HG02852 (cell line): Measurements from ENCODE around the gene RELA.
A peak's percentile ranks its signal among the peaks of the same experiment; 100 is the strongest.
"Not testable (repeated sequence)": the region's sequence is repeated elsewhere in the genome, so short reads cannot be mapped to it uniquely, and the experiment has no call there.

Source experiments
- ATAC-seq: cut with Tn5 transposase; IDR thresholded peaks from one replicate; pipeline ENCODE4 v1.9.1; 2021; ENCODE audit warnings: mild to moderate bottlenecking, moderate library complexity; ENCODE audit not compliant: unreplicated experiment

RELA gene

GRCh38 chr11:65662799-65663638 is at the start of gene RELA:
RELA (minus strand) TSS chr11:65662916; CDS start chr11:65662832, 84 bp downstream.
- peak; percentile 72 for ATAC-seq

GRCh38 chr11:65711785-65712632 is 49.3 kb upstream of the RELA start, which contains the start of gene KAT5:
KAT5 (plus strand) TSS chr11:65712252; CDS start chr11:65712268, 16 bp downstream.
- peak; percentile 75 for ATAC-seq

- ATAC-seq: no peak
These were observed 47.7 kb upstream of the RELA start for GRCh38 chr11:65710421-65710820.

GRCh38 chr11:65709661-65710060 is 46.9 kb upstream of the RELA start:
- ATAC-seq: no peak

- no peak for ATAC-seq
These were observed 45.7 kb upstream of the RELA start for GRCh38 chr11:65708451-65708850.

- ATAC-seq: not testable (repeated sequence)
These were observed 44.3 kb upstream of the RELA start for GRCh38 chr11:65707002-65707401.

GRCh38 chr11:65706303-65706763 is 43.6 kb upstream of the RELA start:
- not testable (repeated sequence) for ATAC-seq

- ATAC-seq: no peak
These were observed 41.1 kb upstream of the RELA start for GRCh38 chr11:65703846-65704245.

GRCh38 chr11:65701686-65702085 is 39.0 kb upstream of the RELA start:
- no peak for ATAC-seq

- ATAC-seq: no peak
These were observed 37.7 kb upstream of the RELA start for GRCh38 chr11:65700399-65700798.

- ATAC-seq: no peak
These were observed 36.6 kb upstream of the RELA start for GRCh38 chr11:65699306-65699705.

- ATAC-seq: no peak
These were observed 35.5 kb upstream of the RELA start for GRCh38 chr11:65698205-65698604.

- ATAC-seq: no peak
These were observed 34.3 kb upstream of the RELA start for GRCh38 chr11:65696802-65697552.

- no peak for ATAC-seq
These were observed 32.9 kb upstream of the RELA start for GRCh38 chr11:65695459-65696241.

- ATAC-seq: no peak
These were observed 29.7 kb upstream of the RELA start for GRCh38 chr11:65692367-65692766.

GRCh38 chr11:65691847-65692246 is 29.1 kb upstream of the RELA start:
- not testable (repeated sequence) for ATAC-seq

GRCh38 chr11:65685981-65686380 is 23.3 kb upstream of the RELA start:
- no peak for ATAC-seq

GRCh38 chr11:65683480-65683879 is 20.8 kb upstream of the RELA start:
- not testable (repeated sequence) for ATAC-seq

GRCh38 chr11:65680192-65680743 is 17.6 kb upstream of the RELA start:
- ATAC-seq: no peak

GRCh38 chr11:65672982-65673381 is 10.3 kb upstream of the RELA start:
- ATAC-seq: no peak
